ENCODE measurements around the gene RTBDN.

Gene RTBDN

DNA sequence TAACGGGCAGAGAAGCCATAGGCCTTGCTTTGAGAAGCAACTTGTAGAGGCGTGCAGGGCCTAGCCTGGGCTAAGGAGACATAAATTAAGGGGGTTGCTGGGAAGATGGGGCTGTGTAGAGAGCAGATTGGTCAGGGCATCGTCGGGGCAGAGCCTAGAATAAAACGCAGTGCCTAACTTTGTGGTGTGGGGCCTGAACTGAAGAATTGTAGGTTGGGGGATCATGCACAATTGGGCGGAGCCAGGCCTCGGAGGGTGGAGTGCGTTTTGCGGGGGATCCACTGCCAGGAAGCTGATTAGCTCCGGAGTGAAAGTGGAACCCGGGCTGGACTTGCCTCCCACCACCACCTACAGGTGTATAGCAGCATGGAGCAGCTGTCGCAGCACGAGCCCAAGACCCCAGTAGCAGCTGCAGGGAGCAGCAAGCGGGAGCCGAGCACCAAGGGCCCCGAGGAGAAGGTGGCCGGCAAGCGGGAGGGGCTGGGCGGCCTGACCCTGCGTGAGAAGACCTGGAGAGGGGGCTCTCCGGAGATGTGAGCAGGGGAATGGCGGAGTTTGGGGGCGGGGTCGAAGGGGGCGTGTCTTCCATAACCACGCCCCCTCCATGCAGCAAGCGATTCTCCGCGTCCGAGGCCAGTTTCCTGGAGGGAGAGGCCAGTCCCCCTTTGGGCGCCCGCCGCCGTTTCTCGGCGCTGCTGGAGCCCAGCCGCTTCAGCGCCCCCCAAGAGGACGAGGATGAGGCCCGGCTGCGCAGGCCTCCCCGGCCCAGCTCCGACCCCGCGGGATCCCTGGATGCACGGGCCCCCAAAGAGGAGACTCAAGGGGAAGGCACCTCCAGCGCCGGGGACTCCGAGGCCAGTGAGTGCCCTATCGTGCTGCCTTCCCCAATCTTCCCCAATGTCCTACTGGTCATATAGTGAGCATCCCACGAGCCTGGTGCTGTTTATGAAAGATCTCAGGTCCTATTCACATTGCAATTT, 33.0 kb upstream of the RTBDN start:
- Histone ChIP-seq H3K4me1 (ENCODE audit: insufficient read depth, low read length) (peaks cover 5% of the 10 kb centered on the region), H3K9ac (ENCODE audit: low read length) (no peak overlapping the region), H3K27me3 (ENCODE audit: control insufficient read depth in 1 of 2, insufficient read depth in 2 of 2, low read length in 2 of 2) (no peaks in the 10 kb centered on the region), H3K9me3 (ENCODE audit: low read length) (no peaks in the 10 kb centered on the region), H3K4me3 (ENCODE audit: low read depth in 1 of 2, low read length in 2 of 2) (peak overlapping the region; percentile 18 to 49), H3K36me3 (ENCODE audit: insufficient read depth, low read length) (no peaks in the 10 kb centered on the region), H3K27ac (ENCODE audit: low read depth, low read length) (no peak overlapping the region)

DNA sequence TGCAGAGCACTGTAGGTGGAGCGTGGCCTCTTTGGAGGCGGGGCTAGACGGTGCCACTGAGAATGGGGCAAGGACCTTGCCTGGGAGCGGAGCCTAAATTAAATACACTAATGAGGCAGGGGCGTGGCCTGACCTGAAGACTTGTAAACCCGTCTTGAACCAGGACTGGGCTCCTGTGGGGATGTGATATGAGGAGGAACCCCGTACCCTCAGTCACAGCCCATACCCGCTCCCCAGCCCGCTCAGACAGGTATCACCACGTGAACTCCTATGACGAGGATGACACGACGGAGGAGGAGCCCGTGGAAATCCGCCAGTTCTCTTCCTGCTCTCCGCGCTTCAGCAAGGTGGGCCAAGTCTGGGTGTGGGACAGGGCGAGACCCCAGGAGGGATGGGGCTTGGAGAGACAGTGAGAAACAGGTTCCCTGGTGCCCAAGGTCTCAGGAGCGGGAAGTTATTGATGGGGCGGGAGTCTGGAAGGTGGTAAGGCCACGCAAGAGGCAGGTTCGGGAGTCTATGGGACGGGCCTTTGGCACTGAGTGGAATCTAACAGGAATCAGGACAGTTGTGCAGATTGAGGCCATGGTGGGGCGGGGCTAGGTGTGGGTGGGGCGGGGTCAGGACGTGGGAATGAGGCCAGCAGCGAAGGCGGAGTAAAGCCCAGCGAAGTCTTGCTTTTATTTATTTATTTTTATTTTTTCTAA, 32.2 kb upstream of the RTBDN start:
- Histone ChIP-seq H3K4me1 (ENCODE audit: insufficient read depth, low read length) (peaks cover 5% of the 10 kb centered on the region), H3K4me3 (ENCODE audit: low read depth in 1 of 2, low read length in 2 of 2) (no peak overlapping the region), H3K27me3 (ENCODE audit: control insufficient read depth in 1 of 2, insufficient read depth in 2 of 2, low read length in 2 of 2) (no peaks in the 10 kb centered on the region), H3K27ac (ENCODE audit: low read depth, low read length) (no peak overlapping the region), H3K36me3 (ENCODE audit: insufficient read depth, low read length) (no peaks in the 10 kb centered on the region), H3K9me3 (ENCODE audit: low read length) (no peaks in the 10 kb centered on the region), H3K9ac (ENCODE audit: low read length) (no peak overlapping the region)

DNA sequence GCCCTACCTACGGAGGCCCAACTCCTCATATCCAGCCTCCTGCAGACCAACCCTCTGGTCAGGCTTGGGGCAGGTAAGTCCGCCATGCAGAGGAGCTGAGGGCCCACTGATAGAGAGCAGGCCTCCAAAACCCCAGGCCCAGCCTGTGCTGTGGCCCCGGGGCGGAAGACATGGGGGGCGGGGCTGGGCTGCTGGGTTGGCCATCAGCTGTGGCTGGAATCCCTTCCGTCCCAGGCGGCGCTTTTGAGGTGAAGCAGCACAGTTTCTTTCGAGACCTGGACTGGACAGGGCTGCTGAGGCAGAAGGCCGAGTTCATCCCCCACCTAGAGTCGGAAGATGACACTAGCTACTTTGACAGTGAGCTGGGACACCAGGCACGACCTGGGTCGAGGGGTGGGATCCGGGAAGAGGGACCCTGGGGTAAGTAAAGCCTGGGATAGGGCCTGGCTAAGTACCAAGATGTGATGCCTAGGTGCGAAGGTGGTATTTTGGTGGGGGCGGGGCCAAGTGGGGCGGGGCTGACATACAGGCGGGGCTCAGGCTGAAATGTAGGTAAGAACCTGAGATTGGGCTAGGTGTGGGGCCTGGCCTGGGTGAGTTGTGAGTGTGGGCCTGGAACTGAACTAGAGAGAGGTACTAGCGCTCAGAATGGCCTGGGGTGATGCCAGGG, 31.5 kb upstream of the RTBDN start:
- Histone ChIP-seq H3K4me3 (ENCODE audit: low read depth in 1 of 2, low read length in 2 of 2) (no peak overlapping the region), H3K4me1 (ENCODE audit: insufficient read depth, low read length) (peaks cover 5% of the 10 kb centered on the region), H3K9me3 (ENCODE audit: low read length) (no peaks in the 10 kb centered on the region), H3K27me3 (ENCODE audit: control insufficient read depth in 1 of 2, insufficient read depth in 2 of 2, low read length in 2 of 2) (no peaks in the 10 kb centered on the region), H3K9ac (ENCODE audit: low read length) (no peak overlapping the region), H3K27ac (ENCODE audit: low read depth, low read length) (no peak overlapping the region), H3K36me3 (ENCODE audit: insufficient read depth, low read length) (no peaks in the 10 kb centered on the region)

DNA sequence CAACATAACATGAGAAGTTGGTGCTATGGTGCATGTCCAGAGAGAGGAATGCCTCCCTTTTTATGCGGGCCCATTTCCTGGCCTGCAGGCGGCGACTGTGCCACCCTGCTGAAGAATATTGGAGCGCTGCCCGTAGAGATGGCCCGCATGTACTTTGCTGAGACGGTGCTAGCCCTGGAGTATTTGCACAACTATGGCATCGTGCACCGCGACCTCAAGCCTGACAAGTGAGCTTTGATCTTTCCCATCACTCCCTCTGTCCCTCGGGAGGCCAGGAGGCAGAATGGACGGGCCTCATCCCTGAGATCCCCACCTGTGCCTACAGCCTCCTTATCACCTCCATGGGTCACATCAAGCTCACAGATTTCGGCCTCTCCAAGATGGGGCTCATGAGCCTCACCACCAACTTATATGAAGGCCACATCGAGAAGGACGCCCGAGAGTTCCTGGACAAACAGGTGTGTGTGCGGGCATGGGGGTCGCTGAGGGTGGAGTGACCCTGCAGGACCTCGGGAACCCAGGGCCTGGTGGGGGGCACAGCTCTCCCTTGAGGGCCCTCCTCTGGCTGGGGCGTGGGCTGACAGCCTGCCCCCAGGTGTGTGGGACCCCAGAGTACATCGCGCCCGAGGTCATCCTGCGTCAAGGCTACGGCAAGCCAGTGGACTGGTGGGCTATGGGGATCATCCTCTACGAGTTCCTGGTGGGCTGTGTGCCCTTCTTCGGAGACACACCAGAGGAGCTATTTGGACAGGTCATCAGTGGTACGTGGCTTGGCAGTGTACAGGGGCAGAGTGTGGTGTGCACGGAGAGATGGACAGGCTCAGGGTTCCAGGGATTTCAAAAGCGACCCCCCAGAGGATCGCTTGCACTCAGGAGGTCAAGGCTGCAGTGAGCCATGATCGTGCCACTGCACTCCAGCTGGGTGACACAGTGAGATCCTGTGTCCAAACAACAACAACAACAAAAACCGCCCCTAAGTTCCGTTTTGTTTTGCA, 30.6 kb upstream of the RTBDN start:
- Histone ChIP-seq H3K4me3 (ENCODE audit: low read depth in 1 of 2, low read length in 2 of 2) (no peak overlapping the region), H3K9ac (ENCODE audit: low read length) (no peak overlapping the region), H3K4me1 (ENCODE audit: insufficient read depth, low read length) (peaks cover 5% of the 10 kb centered on the region), H3K9me3 (ENCODE audit: low read length) (no peaks in the 10 kb centered on the region), H3K36me3 (ENCODE audit: insufficient read depth, low read length) (no peaks in the 10 kb centered on the region), H3K27me3 (ENCODE audit: control insufficient read depth in 1 of 2, insufficient read depth in 2 of 2, low read length in 2 of 2) (no peaks in the 10 kb centered on the region), H3K27ac (ENCODE audit: low read depth, low read length) (no peak overlapping the region)

DNA sequence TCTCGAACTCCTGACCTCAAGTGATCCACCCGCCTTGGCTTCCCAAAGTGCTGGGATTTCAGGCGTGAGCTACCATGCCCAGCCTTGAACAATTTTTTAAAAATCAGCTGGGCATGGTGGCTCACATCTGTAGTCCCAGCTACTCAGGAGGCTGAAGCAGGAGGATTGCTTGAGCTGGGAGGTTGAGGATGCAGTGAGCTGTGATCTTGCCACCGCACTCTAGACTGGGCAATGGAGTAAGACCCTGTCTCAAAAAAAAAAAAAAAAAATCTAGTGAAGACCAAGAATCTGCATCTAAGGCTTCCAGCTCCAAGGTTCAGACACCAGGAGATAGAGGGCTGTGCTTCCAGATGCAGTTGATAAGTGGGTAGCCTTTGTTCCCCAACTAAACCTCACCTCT, 29.8 kb upstream of the RTBDN start:
- Histone ChIP-seq H3K4me1 (ENCODE audit: insufficient read depth, low read length) (peaks cover 5% of the 10 kb centered on the region), H3K9ac (ENCODE audit: low read length) (no peak overlapping the region), H3K4me3 (ENCODE audit: low read depth in 1 of 2, low read length in 2 of 2) (no peak overlapping the region), H3K27me3 (ENCODE audit: control insufficient read depth in 1 of 2, insufficient read depth in 2 of 2, low read length in 2 of 2) (no peaks in the 10 kb centered on the region), H3K36me3 (ENCODE audit: insufficient read depth, low read length) (no peaks in the 10 kb centered on the region), H3K9me3 (ENCODE audit: low read length) (no peaks in the 10 kb centered on the region), H3K27ac (ENCODE audit: low read depth, low read length) (no peak overlapping the region)

DNA sequence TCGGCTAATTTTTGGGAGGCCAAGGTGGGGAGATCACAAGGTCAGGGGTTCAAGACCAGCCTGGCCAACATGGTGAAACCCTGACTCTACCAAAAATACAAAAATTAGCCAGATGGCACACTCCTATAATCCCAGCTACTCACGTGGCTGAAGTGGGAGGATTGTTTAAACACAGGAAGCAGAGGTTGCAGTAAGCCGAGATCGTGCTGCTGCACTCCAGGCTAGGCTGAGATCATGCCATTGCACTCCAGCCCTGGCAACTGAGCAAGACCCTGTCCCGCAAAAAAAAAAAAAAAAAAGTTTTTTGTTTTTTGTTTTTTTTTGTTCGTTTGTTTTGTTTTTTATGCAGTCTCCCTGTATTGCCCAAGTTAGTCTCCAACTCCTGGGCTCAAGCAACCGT, 25.2 kb upstream of the RTBDN start:
- Histone ChIP-seq H3K4me3 (ENCODE audit: low read depth in 1 of 2, low read length in 2 of 2) (no peak overlapping the region), H3K36me3 (ENCODE audit: insufficient read depth, low read length) (no peaks in the 10 kb centered on the region), H3K4me1 (ENCODE audit: insufficient read depth, low read length) (no peaks in the 10 kb centered on the region), H3K27ac (ENCODE audit: low read depth, low read length) (no peak overlapping the region), H3K27me3 (ENCODE audit: control insufficient read depth in 1 of 2, insufficient read depth in 2 of 2, low read length in 2 of 2) (no peaks in the 10 kb centered on the region), H3K9ac (ENCODE audit: low read length) (no peak overlapping the region), H3K9me3 (ENCODE audit: low read length) (no peaks in the 10 kb centered on the region)

DNA sequence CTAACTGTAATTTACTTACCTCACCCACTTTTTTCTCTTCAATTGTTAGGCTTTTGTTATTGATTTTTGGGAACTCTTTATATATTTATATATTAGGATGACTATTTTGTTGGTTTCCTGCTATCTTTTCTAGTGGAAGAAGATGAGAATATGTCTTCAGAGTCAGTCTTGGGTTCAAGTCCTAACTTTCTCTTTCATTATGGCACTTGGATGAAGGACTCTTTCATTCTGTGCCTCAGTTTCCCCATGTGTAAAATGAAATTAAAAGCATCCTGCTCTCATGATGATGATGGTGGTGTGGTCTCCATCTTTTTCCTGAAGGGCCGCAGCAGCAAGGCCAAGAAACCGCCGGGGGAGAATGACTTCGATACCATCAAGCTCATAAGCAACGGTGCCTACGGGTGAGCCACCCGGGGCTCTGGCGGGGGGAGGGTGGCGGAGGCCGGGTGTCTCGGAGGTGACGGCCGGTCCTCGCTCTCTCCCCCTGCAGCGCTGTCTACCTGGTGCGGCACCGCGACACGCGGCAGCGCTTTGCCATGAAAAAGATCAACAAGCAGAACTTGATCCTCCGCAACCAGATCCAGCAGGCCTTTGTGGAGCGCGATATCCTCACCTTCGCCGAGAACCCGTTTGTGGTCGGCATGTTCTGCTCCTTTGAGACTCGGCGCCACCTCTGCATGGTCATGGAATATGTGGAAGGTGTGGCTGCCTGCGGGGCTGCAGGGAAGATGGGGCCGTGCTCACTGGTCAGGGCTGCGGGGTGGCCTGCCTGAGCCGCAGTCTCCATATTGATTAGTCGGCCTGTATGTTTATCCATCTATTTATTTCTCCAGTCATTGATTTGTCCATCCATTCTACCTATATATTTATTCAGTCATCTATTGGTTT, 23.9 kb upstream of the RTBDN start:
- no peaks in the 10 kb centered on the region for H3K36me3 ChIP-seq (ENCODE audit: insufficient read depth, low read length)
- no peaks in the 10 kb centered on the region for H3K4me1 ChIP-seq (ENCODE audit: insufficient read depth, low read length)
- H3K27me3 ChIP-seq (ENCODE audit: control insufficient read depth in 1 of 2, insufficient read depth in 2 of 2, low read length in 2 of 2), result no peaks in the 10 kb centered on the region
- no peak overlapping the region for H3K4me3 ChIP-seq (ENCODE audit: low read depth in 1 of 2, low read length in 2 of 2)
- H3K27ac ChIP-seq (ENCODE audit: low read depth, low read length), result no peak overlapping the region
- H3K9ac ChIP-seq (ENCODE audit: low read length), result no peak overlapping the region
- no peaks in the 10 kb centered on the region for H3K9me3 ChIP-seq (ENCODE audit: low read length)

DNA sequence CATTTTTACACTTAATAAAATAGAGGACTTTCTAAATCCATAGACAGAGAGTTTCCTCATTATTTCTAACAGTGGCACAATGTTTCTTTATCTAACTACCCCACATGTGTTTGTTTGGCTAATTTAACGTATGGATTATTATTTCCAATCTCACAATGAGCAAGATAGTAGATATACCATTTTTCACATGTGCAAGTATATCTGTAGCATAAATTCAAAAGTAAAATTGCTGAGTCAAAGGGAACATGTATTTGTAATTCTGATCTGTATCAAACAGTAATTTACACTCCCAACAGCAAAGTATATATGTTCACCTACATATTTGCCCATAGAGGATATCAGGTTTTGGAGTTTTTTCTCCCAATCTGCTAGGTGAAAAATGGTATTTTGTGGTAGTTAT, 22.3 kb upstream of the RTBDN start:
- no peak overlapping the region for H3K4me3 ChIP-seq (ENCODE audit: low read depth in 1 of 2, low read length in 2 of 2)
- H3K27me3 ChIP-seq (ENCODE audit: control insufficient read depth in 1 of 2, insufficient read depth in 2 of 2, low read length in 2 of 2), result no peaks in the 10 kb centered on the region
- no peaks in the 10 kb centered on the region for H3K9me3 ChIP-seq (ENCODE audit: low read length)
- H3K27ac ChIP-seq (ENCODE audit: low read depth, low read length), result no peak overlapping the region
- no peak overlapping the region for H3K9ac ChIP-seq (ENCODE audit: low read length)
- no peaks in the 10 kb centered on the region for H3K4me1 ChIP-seq (ENCODE audit: insufficient read depth, low read length)
- no peaks in the 10 kb centered on the region for H3K36me3 ChIP-seq (ENCODE audit: insufficient read depth, low read length)

DNA sequence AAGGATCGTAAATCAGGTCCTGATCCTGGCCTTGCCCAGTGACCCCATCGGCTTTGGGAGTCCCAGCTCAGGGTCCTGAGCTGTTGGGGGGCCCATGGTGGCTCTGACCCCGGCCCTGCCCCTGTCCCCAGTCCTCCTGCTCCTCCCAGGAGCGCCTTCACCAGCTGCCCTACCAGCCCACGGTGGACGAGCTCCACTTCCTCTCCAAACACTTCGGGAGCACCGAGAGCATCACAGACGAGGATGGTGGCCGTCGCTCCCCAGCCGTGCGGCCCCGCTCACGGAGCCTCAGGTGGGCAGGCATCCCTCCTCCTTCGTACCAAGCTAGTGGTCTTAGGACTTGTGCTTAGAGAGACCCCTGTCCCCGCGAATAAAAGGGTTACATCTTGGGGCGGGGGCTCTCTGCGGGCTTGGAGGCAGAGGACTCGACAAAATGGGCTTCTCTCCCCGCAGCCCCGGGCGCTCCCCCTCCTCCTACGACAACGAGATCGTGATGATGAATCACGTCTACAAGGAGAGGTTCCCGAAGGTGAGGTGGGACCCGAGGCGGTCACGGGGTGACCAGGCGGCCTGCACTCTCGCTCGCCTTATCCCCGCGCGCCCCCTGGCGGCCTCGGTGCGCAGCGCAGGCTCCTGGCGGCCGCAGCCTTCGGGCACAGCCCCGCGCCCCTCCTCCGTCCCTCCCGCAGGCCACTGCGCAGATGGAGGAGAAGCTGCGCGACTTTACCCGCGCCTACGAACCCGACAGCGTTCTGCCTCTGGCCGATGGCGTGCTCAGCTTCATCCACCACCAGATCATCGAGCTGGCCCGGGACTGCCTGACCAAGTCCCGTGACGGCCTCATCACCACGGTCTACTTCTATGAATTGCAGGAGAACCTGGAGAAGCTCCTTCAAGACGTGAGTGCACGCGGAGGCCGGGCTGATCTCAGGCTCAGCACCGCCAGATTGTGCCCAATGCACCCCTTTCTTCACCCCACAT, 13.1 kb upstream of the RTBDN start:
- Histone ChIP-seq H3K36me3 (ENCODE audit: insufficient read depth, low read length) (no peaks in the 10 kb centered on the region), H3K27ac (ENCODE audit: low read depth, low read length) (no peak overlapping the region), H3K4me3 (ENCODE audit: low read depth in 1 of 2, low read length in 2 of 2) (peak overlapping the region in 1 of 2 donors; percentile 47), H3K4me1 (ENCODE audit: insufficient read depth, low read length) (peaks cover 9% of the 10 kb centered on the region), H3K27me3 (ENCODE audit: control insufficient read depth in 1 of 2, insufficient read depth in 2 of 2, low read length in 2 of 2) (peaks cover 6 to 29% of the 10 kb centered on the region in 2 donors), H3K9me3 (ENCODE audit: low read length) (no peaks in the 10 kb centered on the region), H3K9ac (ENCODE audit: low read length) (no peak overlapping the region)

All from muscle layer of colon (tissue), 2 donors.